Fibroblast of skin of right biceps (primary cell): ENCODE results near the gene PDP2.

Experiments used
- DNase-seq: peaks from one replicate; pipeline ENCODE4 v3.0.0-alpha.2; 2013

PDP2 gene

GRCh38 chr16:66880288-66881013, at the start of gene PDP2:
TSS of gene PDP2 (plus strand) at chr16:66880515. CDS start at chr16:66884285, 3,770 bp downstream.
- DNase-seq, result peak; percentile 97

DNA sequence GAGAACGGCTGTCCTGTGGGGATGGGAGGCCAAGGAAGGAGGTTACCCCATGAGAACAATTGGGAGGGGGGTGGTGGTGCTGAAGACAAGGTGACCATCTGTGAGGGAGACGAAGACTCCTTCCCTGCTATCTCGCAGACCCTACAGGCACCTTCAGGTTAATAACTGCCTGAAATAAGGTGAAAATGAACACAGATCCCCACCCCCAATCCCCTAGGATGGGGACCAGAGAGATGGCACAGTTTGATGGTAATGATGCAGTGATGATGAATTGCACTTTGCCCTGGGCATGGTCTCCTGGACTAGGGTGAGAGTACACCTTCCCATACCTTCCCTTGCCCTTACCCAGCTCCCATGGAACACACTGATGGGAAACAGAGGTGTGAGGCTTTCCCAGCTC, 48.1 kb upstream of the PDP2 start:
- DNase-seq, result no peak

DNA sequence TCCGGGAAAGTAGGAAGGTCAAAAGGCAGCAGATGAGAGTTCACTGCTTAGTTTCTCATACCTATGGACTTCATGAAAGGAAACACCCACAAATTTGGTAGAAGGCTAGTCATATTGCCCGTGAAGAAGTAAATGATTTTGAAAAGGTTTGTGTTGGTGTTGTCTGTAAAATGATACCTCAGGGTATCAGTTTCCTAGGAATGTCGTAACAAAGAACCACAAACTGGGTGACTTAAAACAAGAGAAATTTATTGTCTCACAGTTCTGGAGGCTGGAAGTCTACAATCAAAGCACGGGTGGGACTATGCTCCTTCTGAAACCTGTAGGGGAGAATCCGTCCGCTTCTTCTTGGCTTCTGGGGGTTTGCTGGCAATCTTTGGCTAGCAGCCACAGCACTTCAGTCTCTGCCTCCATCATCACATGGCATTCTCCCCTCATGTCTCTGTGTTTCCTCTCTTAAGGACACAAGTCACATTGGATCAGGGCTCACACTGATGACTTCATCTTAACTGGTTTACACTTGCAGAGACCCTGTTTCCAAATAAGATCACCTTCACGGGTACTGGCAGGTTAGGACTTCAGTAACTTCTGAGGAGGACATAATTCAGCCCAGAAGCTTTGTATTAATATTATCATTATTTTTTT, 47.5 kb upstream of the PDP2 start:
- DNase-seq, result peak; percentile 34

DNA sequence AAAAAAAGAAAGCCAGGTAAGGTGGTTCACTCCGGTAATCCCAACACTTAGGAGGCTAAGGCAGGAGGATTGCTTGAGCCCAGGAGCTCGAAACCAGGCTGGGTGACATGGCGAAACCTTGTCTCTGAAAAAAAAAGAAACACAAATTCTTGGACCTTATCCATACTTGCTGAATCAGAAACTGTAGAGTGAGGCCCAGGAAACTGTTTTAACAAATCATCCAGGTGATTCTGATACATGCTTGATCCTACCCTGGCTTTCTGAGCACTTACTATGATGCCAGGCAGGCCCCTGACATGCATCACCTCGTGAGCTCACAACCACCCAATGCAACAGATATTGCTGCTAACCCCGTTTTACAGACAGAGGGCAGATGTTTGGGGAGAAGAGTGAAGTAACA, 45.6 kb upstream of the PDP2 start:
- no peak for DNase-seq

- DNase-seq, result no peak
These were observed 39.4 kb upstream of the PDP2 start for GRCh38 chr16:66840883-66841282.

DNA sequence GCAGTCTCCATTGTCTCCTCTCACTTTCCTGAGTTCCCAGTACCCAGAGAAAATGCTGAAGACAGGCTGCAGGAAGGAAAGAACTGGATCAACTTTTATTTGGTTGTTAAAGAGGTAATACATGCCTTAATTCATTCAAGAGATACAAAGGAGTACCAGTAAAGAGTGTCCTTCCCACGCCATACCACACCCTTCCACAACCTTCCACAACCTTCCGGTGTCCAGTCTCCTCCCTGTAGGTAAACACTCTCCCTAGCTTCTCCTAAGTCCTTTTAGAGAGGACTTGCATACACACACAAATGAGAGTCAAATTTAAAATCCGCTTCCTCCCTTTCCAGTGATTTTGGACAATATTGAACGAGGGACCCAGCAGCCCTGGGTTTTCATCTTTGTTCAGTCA, 38.9 kb upstream of the PDP2 start:
- no peak for DNase-seq

GRCh38 chr16:66842765-66843164, 37.5 kb upstream of the PDP2 start:
- no peak for DNase-seq

DNA sequence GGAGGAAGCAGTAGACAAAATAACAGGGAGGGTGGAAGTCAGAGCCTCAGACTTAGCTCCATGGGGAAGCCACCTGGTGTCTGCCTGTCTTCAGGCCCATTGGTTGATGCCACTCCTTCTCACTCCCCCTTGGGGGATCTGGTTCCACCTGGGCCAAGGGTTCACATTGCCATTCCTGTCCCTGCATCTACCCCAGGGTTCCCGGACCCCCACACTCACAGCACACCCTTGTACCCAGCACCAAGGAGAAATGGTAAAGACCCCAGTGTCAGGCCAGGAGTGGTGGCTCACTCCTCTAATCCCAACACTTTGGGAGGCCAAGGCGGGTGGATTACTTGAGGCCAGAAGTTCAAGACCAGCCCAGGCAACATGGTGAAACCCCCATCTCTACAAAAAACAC, 37.1 kb upstream of the PDP2 start:
- DNase-seq, result no peak

DNA sequence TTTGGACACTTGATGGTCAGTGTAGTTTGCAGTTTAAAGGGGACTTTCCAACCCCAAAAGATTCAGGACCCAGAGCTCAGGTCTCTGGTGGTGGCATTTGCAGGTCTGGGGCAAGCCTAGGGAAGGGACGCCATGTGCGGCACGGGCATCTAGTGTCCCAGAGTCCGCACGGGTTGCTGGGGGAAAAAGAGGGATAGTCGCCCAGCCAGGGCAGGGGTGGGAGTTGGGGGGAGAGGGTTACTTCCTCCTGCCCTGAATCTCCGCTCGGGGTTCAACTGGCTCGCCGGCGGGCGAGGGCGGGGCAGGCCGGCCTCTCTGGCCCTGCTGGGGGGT, 36.3 kb upstream of the PDP2 start:
- DNase-seq, result no peak

DNA sequence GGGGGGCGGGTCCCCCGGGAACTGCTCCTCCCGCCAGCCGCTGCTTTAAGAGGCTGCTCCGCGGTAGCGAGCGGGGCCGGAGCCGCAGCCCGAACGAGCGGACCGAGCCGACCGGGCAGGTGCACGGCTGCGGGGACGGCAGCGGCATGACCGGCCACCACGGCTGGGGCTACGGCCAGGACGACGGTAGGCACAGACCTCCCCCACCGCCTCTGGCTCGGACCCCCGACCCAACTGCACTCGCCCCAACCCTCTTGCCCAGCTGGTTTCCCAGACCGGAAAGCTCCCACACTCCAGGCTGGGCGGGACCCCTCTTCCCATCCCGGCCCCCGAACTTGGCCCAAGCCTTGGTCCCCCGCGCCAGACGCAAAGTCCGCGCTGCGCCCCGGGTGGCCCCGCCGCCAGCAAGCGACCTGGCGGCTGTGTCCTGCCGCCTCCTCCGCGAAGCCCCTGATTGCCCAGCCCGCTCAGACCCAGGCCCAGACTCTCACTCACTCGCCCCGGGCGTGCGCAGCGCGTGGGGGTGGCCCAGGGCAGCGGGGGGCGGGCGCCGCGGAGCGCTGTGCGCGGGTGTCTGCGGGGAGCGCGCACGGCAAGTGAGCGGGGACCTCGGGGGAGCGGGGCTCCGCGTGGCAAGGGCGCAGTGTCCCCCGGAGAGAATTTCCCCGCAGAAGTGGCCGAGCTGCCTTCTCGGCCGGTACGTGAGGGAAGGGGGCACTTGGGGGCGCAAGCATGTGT, 35.8 kb upstream of the PDP2 start, which contains the start of gene CA7:
Gene CA7, plus strand, starts transcription at position 73 of the 738 bp plus-strand sequence. Its CDS starts 74 bp downstream, at position 147.
- DNase-seq, result no peak

GRCh38 chr16:66845080-66845410, 35.3 kb upstream of the PDP2 start:
- DNase-seq, result no peak

- DNase-seq, result no peak
These were observed 34.5 kb upstream of the PDP2 start for GRCh38 chr16:66845791-66846221.

DNA sequence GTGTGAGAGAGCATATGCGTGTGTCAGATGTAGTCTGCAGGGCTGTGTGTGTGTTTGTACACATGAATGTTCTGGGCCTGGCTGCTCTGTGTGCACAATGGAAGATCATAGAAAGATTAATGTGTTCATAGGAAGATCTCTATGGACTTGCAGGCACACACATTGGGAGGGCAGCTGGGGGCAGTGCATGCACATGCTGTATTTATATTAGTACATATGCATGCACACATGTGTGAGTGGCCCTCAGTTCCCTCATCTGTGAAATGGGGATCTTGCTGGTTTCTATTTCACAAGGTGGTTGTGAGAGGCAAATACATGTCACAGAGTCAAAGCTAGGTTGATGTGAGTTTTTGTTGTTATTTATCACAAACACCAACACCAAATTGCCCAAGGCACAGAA, 34.0 kb upstream of the PDP2 start:
- DNase-seq, result no peak

- DNase-seq, result no peak
These were observed 33.5 kb upstream of the PDP2 start for GRCh38 chr16:66846831-66847230.

GRCh38 chr16:66847533-66848067, 32.7 kb upstream of the PDP2 start:
- DNase-seq, result no peak

GRCh38 chr16:66848172-66848571, 32.1 kb upstream of the PDP2 start:
- no peak for DNase-seq

GRCh38 chr16:66849021-66849420, 31.3 kb upstream of the PDP2 start:
- no peak for DNase-seq

DNA sequence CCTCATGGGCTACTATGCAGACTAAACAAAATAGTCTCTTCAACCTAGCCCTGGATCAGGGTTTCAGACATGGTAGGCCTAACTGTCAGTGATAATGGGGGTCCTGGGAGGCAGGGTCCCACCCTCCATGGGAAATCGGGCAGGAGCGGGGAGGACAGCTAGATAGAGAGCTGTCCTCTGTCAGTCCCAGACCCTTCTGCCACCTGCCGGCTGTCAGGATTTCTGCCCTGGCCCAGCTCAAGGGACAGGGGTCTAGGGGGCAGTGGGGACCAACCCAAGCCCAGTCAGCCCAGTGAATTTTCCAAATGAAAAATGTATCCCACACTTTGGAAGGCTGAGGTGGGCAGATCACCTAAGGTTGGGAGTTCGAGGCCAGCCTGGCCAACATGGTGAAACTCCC, 30.8 kb upstream of the PDP2 start:
- no peak for DNase-seq

DNA sequence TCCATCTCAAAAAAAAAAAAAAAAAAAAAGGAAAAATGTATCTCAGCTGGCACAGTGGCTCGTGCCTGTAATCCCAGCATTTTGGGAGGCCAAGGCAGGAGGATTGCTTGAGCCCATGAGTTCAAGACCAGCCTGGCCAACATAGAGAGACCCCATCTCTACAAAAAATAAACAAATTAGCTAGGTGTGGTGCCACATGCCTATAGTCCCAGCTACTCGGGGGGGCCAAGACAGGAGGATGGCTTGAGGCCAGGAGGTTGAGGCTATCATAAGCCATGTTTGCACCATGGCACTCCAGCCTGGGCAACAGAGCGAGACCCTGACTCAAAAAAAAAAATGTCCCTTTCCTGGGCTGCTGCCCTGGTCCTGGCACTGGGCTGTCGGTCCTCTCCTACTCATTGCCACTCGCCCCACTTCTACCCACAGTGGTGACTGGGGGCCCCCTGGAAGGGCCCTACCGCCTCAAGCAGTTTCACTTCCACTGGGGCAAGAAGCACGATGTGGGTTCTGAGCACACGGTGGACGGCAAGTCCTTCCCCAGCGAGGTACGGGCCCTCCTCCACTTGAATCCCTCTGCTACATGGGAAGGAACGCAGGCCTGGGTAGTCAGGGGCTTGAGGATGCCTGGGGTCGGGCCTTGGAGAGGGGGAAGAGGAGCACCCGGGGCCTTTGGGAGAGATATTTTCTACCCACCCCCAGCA, 30.1 kb upstream of the PDP2 start:
- no peak for DNase-seq

DNA sequence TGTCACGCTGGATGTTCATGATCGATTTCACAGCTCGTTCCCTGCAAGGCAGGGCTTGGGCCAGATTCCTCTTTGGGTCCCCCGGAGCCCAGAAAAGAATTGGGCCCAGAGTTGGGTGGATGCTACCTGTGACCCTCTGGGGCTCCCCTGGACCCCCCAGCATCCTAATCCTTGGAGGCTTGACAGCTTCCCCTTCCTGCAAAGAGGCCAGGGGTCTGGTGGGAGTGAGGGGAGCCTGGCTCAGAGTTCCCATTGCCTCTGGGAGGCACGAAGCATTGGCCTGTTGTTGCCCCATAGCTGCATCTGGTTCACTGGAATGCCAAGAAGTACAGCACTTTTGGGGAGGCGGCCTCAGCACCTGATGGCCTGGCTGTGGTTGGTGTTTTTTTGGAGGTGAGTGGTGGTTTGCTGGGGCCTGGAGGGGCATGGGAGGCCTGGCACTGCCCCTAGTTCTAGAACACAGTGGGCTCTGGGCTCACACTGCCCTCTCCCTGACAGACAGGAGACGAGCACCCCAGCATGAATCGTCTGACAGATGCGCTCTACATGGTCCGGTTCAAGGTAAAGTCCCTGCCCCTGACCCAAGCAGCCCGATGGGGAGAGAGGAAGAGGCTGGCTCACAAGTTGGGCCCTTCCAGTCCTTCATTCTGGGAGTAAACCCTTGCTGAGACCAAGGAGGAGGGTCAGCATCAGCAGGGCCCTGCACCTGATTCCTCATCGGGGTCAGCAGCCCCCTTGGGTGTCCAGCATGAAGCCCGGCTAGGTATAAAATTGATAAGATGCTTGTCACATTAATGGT, 28.9 kb upstream of the PDP2 start:
- DNase-seq, result no peak

DNA sequence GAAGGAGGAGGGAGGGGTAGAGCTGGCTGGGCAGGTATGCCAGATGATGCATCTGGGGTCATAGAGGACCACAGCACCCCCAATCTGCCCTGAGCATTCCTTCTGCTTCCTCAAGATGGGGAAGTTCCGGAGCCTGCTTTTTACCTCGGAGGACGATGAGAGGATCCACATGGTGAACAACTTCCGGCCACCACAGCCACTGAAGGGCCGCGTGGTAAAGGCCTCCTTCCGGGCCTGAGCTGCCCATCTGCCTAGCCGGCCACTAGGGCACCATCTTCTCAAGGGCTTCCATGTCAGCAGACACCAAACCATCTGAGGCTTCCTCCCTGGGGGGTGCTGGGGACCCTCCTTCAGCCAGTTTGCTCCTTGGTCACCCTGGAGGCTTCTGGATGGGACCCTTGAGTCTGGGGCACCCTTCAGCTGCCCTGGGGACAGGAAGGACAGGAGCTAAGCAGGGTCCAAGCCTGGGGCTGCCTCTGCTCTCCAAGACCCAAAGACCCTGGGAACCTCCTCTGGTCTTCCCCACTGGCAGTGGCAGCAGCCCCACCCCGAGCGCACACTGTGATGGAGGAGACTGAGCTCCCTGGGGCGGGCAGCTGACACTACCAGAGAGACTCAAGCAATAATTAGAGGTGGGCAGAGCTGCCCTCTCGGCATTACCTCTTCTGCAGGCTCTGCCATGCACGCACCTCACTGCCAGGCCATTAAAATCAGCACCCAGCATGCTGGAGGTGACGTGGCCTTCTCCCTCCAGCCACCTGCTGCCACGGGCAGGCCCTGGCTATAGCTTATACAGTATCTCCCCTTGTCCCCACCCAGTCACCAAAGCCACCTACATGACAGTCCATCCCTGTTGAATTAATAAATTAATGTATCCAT, 26.8 kb upstream of the PDP2 start:
- no peak for DNase-seq
